ENCODE measurements around the gene TBL3.

GRCh38 chr16:1980030-1980769, 8.3 kb downstream of the TBL3 start:
- no peak for TF ChIP-seq CTCF (IDR thresholded peaks at IDR 0.05 in 2 of 3, conservative IDR thresholded peaks at IDR 0.05 in 1 of 3; ENCODE audit: borderline replicate concordance in 1 of 3, insufficient read depth in 1 of 3, low read depth in 2 of 3, low read length in 2 of 3)
- no peak for TF ChIP-seq RAD21 (IDR thresholded peaks at IDR 0.05; ENCODE audit: low read depth)
- TF ChIP-seq SIN3A (IDR thresholded peaks at IDR 0.05; ENCODE audit: low read depth): no peak
- TF ChIP-seq FOSL1 (IDR thresholded peaks at IDR 0.05; ENCODE audit: low read depth): no peak
- no peak for TF ChIP-seq POLR2A (IDR thresholded peaks at IDR 0.05; ENCODE audit: borderline replicate concordance, extremely low read depth, insufficient read depth, insufficient read length)
- TF ChIP-seq EZH2phosphoT487 (IDR thresholded peaks at IDR 0.05; ENCODE audit: borderline replicate concordance): no peak
- TF ChIP-seq EZH2 (IDR thresholded peaks at IDR 0.05): no peak

Data from HCT116 (cell line).